ENCODE results near the gene TRIL. TPM values are rescaled to one million over a fixed set of nuclear protein-coding genes. Genes with fewer than 3 reads are reported as not detected.

TRIL gene
- polyA plus RNA-seq, 3 donors, result not detected

GRCh38 chr7:28958980-28959347 lies 834 bp upstream of the TRIL start:
- peaks cover 0 to 18% (median 12%) of the 10 kb centered on the region in 7 donors for H3K9me3 Mint-ChIP-seq
- H3K4me2 ChIP-seq (replicated peaks; ENCODE audit: extremely low read depth, low read length, poor library complexity, severe bottlenecking), result no peak overlapping the region
- peaks cover 0 to 9% of the 10 kb centered on the region in 2 donors for H3K36me3 Mint-ChIP-seq
- no peak for DNase-seq
- peaks cover 2 to 23% of the 10 kb centered on the region in 2 donors for H3K9me3 ChIP-seq (replicated peaks in 1 of 2; ENCODE audit: control insufficient read depth in 1 of 2, insufficient read depth in 1 of 2, low read length in 2 of 2)
- no peak overlapping the region for H3K4me3 ChIP-seq (replicated peaks in 1 of 3; ENCODE audit: low read depth in 2 of 3, low read length in 3 of 3)
- no peak for TF ChIP-seq CTCF (IDR thresholded peaks at IDR 0.05)
- no peaks in the 10 kb centered on the region for H3K36me3 ChIP-seq (replicated peaks in 1 of 2; ENCODE audit: control insufficient read depth in 1 of 2, insufficient read depth in 2 of 2, low read length in 2 of 2)
- H3K27ac ChIP-seq (ENCODE audit: low read depth in 1 of 2, low read length in 2 of 2), result no peak overlapping the region
- intact Hi-C loops (cut with micrococcal nuclease), result loop anchor here in 1 of 2 donors (10.0 kb wide), 1 partner anchor 146 kb away; no protein-coding TSS in a partner anchor
- H3K4me1 Mint-ChIP-seq, result peaks cover 29% of the 10 kb centered on the region
- peaks cover 37 to 38% of the 10 kb centered on the region in 2 donors for H3K4me1 ChIP-seq (ENCODE audit: control insufficient read depth in 1 of 2, insufficient read depth in 2 of 2, low read length in 2 of 2)
- H3K4me3 Mint-ChIP-seq, result peak overlapping the region; percentile 70 to 94
- H2AFZ ChIP-seq (ENCODE audit: insufficient read depth, low read depth, low read length, poor library complexity, severe bottlenecking), result no peak overlapping the region
- no peaks in the 10 kb centered on the region for H4K20me1 ChIP-seq (ENCODE audit: insufficient read depth, low read length)
- H3K79me2 ChIP-seq (ENCODE audit: insufficient read depth, low read length), result no peaks in the 10 kb centered on the region
- WGBS (ENCODE audit: insufficient coverage), result 87% methylated on average over 5 of the region's 6 CpGs
- peaks cover 69 to 80% (median 73%) of the 10 kb centered on the region in 3 donors for H3K27me3 Mint-ChIP-seq (ENCODE audit: low read depth in 3 of 3)
- H3K27me3 ChIP-seq (ENCODE audit: control insufficient read depth in 2 of 2, insufficient read depth in 2 of 2, low read length in 2 of 2), result peaks cover 58 to 81% of the 10 kb centered on the region in 2 donors
- H3K9ac ChIP-seq (ENCODE audit: insufficient read depth, low read length, poor library complexity, severe bottlenecking), result no peak overlapping the region
- H3K27ac Mint-ChIP-seq, result no peak overlapping the region

- H3K9me3 Mint-ChIP-seq, result peaks cover 0 to 18% (median 12%) of the 10 kb centered on the region in 7 donors
- Histone ChIP-seq H4K20me1 (ENCODE audit: insufficient read depth, low read length) (no peaks in the 10 kb centered on the region), H3K4me2 (replicated peaks; ENCODE audit: extremely low read depth, low read length, poor library complexity, severe bottlenecking) (peak overlapping the region; percentile 82), H3K4me3 (replicated peaks in 1 of 3; ENCODE audit: low read depth in 2 of 3, low read length in 3 of 3) (peak overlapping the region in 2 of 3 experiments; percentile 17 to 74), H2AFZ (ENCODE audit: insufficient read depth, low read depth, low read length, poor library complexity, severe bottlenecking) (peak overlapping the region; percentile 82), H3K9me3 (replicated peaks in 1 of 2; ENCODE audit: control insufficient read depth in 1 of 2, insufficient read depth in 1 of 2, low read length in 2 of 2) (peaks cover 2 to 23% of the 10 kb centered on the region in 2 donors), H3K9ac (ENCODE audit: insufficient read depth, low read length, poor library complexity, severe bottlenecking) (no peak overlapping the region), H3K4me1 (ENCODE audit: control insufficient read depth in 1 of 2, insufficient read depth in 2 of 2, low read length in 2 of 2) (peaks cover 37 to 38% of the 10 kb centered on the region in 2 donors), H3K27me3 (ENCODE audit: control insufficient read depth in 2 of 2, insufficient read depth in 2 of 2, low read length in 2 of 2) (peaks cover 61 to 93% of the 10 kb centered on the region in 2 donors), H3K36me3 (replicated peaks in 1 of 2; ENCODE audit: control insufficient read depth in 1 of 2, insufficient read depth in 2 of 2, low read length in 2 of 2) (no peaks in the 10 kb centered on the region), H3K79me2 (ENCODE audit: insufficient read depth, low read length) (no peaks in the 10 kb centered on the region), H3K27ac (ENCODE audit: low read depth in 1 of 2, low read length in 2 of 2) (no peak overlapping the region)
- no peak overlapping the region for H3K27ac Mint-ChIP-seq
- peaks cover 73 to 92% (median 78%) of the 10 kb centered on the region in 3 donors for H3K27me3 Mint-ChIP-seq (ENCODE audit: low read depth in 3 of 3)
- 6% methylated on average over 47 of the region's 47 CpGs for WGBS (ENCODE audit: insufficient coverage)
- H3K36me3 Mint-ChIP-seq, result peaks cover 0 to 9% of the 10 kb centered on the region in 2 donors
- TF ChIP-seq CTCF (IDR thresholded peaks at IDR 0.05), result no peak
- H3K4me1 Mint-ChIP-seq, result peaks cover 29% of the 10 kb centered on the region
- no peak for DNase-seq
- intact Hi-C loops (cut with micrococcal nuclease), result loop anchor here in 1 of 2 donors (10.0 kb wide), 1 partner anchor 147 kb away; no protein-coding TSS in a partner anchor
- peak overlapping the region; percentile 70 to 94 for H3K4me3 Mint-ChIP-seq
Measured at GRCh38 chr7:28957751-28958234, 337 bp downstream of the TRIL start.
